Neural progenitor cell (in vitro differentiated cells): Measurements from ENCODE around the gene DCLRE1C. TPM values are rescaled to one million over a fixed set of nuclear protein-coding genes. Genes with fewer than 3 reads are reported as not detected.

Source experiments
- DNase-seq: peaks from one replicate; pipeline ENCODE4 v3.0.0-alpha.2; 2016; ENCODE audit warnings: low spot score
- H2AFZ ChIP-seq: fragments of 200-600 bp; sonication (generic); replicated peaks from 2 replicates; pipeline ENCODE4 v1.6.1; 2016; ENCODE audit warnings: antibody characterized with exemption
- H3F3A ChIP-seq: fragments of 200-600 bp; sonication (generic); 2 replicates; pipeline ENCODE4 v1.6.1; 2016; ENCODE audit warnings: antibody characterized with exemption, low read depth
- H3K27ac ChIP-seq: fragments of 200-600 bp; sonication (generic); 2 replicates; pipeline ENCODE4 v1.5.1; 2016; ENCODE audit warnings: mild to moderate bottlenecking
- H3K27me3 ChIP-seq: fragments of 200-600 bp; sonication (generic); 2 replicates; pipeline ENCODE4 v1.6.1; 2016; ENCODE audit warnings: mild to moderate bottlenecking, moderate library complexity
- H3K36me3 ChIP-seq: fragments of 200-600 bp; sonication (generic); 2 replicates; pipeline ENCODE4 v1.5.1; 2016
- H3K4me1 ChIP-seq: fragments of 200-600 bp; sonication (generic); 2 replicates; pipeline ENCODE4 v1.6.1; 2016; ENCODE audit warnings: mixed run types
- H3K4me2 ChIP-seq: fragments of 200-600 bp; sonication (generic); 2 replicates; pipeline ENCODE4 v1.6.1; 2016
- H3K4me3 ChIP-seq: fragments of 200-600 bp; sonication (generic); 2 replicates; pipeline ENCODE4 v1.5.1; 2016
- H3K79me2 ChIP-seq: fragments of 200-600 bp; sonication (generic); 2 replicates; pipeline ENCODE4 v1.6.1; 2016; ENCODE audit warnings: low read depth
- H3K9ac ChIP-seq: fragments of 200-600 bp; sonication (generic); 2 replicates; pipeline ENCODE4 v1.6.1; 2016
- H3K9me3 ChIP-seq: fragments of 200-600 bp; sonication (generic); 2 replicates; pipeline ENCODE4 v1.5.1; 2016; ENCODE audit warnings: low read depth
- H4K20me1 ChIP-seq: fragments of 200-600 bp; sonication (generic); 2 replicates; pipeline ENCODE4 v1.6.1; 2016; ENCODE audit warnings: low read depth
- H3K27ac Mint-ChIP-seq: 3 replicates; pipeline ENCODE4 v1.8.0; 2021; ENCODE audit warnings: mixed read lengths
- H3K27me3 Mint-ChIP-seq: 2 replicates; pipeline ENCODE4 v1.8.0; 2022; ENCODE audit warnings: low read depth, mild to moderate bottlenecking, inconsistent platforms, moderate library complexity, mixed read lengths; ENCODE audit not compliant: insufficient read depth
- H3K36me3 Mint-ChIP-seq: 3 replicates; pipeline ENCODE4 v1.8.0; 2021; ENCODE audit warnings: mixed read lengths
- H3K4me1 Mint-ChIP-seq: 3 replicates; pipeline ENCODE4 v1.8.0; 2021; ENCODE audit warnings: mixed read lengths
- H3K4me3 Mint-ChIP-seq: 3 replicates; pipeline ENCODE4 v1.8.0; 2021; ENCODE audit warnings: mild to moderate bottlenecking, moderate library complexity, mixed read lengths
- H3K9me3 Mint-ChIP-seq: 3 replicates; pipeline ENCODE4 v1.8.0; 2020; ENCODE audit warnings: mixed read lengths
- EZH2 ChIP-seq: fragments of 200-600 bp; sonication (generic); IDR thresholded peaks from 2 replicates; pipeline ENCODE4 v1.6.1; 2017; ENCODE audit warnings: antibody characterized with exemption, mild to moderate bottlenecking, moderate library complexity
- EZH2phosphoT487 ChIP-seq: fragments of 200-600 bp; sonication (generic); IDR thresholded peaks from 2 replicates; pipeline ENCODE4 v1.6.1; 2017; ENCODE audit warnings: antibody characterized with exemption
- total RNA-seq: library from RNA; depleted of rRNA; stranded (reverse); fragments of >200 nt; gene quantifications from 2 replicates; pipeline ENCODE4 v1.2.3, GENCODE V29; 2015; ENCODE audit warnings: low replicate concordance
- TF ChIP-seq, protein P1 (sequence below): fragments of 200-600 bp; sonication (generic); IDR thresholded peaks from 2 replicates; pipeline ENCODE4 v1.5.1; 2017; ENCODE audit warnings: antibody characterized with exemption, mild to moderate bottlenecking

The DCLRE1C gene
- total RNA-seq, 1 donor from 2014 or later: 4.5 TPM

GRCh38 chr10:14878266-14879123 lies 75.4 kb downstream of the DCLRE1C start, which contains the start of gene SUV39H2:
SUV39H2 (plus strand) TSS chr10:14878866; CDS start chr10:14878889, 23 bp downstream.
- H3K9me3 Mint-ChIP-seq: no peaks in the 10 kb centered on the region
- H3K4me1 Mint-ChIP-seq: peaks cover 30% of the 10 kb centered on the region
- peak within 1 kb of the TSS; percentile 89 for H3K4me2 ChIP-seq
- peak; percentile 98 for DNase-seq
- peaks cover 3% of the 10 kb centered on the region for H3K27me3 Mint-ChIP-seq
- peaks cover 23% of the 10 kb centered on the region for H3F3A ChIP-seq
- H3K4me3 ChIP-seq: peak within 1 kb of the TSS; percentile 95
- no peaks in the 10 kb centered on the region for H3K9me3 ChIP-seq
- H3K9ac ChIP-seq: peak within 1 kb of the TSS; percentile 96
- H3K4me3 Mint-ChIP-seq: peak within 1 kb of the TSS; percentile 98
- peak within 1 kb of the TSS; percentile 92 for H3K27ac ChIP-seq
- H3K36me3 Mint-ChIP-seq: peaks cover 11% of the 10 kb centered on the region
- H3K79me2 ChIP-seq: peaks cover 64% of the 10 kb centered on the region
- H2AFZ ChIP-seq: peak within 1 kb of the TSS; percentile 88
- H4K20me1 ChIP-seq: peaks cover 40% of the 10 kb centered on the region
- H3K4me1 ChIP-seq: peaks cover 20% of the 10 kb centered on the region
- H3K27ac Mint-ChIP-seq: peak within 1 kb of the TSS; percentile 89
- no peaks in the 10 kb centered on the region for H3K27me3 ChIP-seq
- TF ChIP-seq EZH2phosphoT487 (no peak), EZH2 (peak; percentile 52)
- TF ChIP-seq, protein P1, sequence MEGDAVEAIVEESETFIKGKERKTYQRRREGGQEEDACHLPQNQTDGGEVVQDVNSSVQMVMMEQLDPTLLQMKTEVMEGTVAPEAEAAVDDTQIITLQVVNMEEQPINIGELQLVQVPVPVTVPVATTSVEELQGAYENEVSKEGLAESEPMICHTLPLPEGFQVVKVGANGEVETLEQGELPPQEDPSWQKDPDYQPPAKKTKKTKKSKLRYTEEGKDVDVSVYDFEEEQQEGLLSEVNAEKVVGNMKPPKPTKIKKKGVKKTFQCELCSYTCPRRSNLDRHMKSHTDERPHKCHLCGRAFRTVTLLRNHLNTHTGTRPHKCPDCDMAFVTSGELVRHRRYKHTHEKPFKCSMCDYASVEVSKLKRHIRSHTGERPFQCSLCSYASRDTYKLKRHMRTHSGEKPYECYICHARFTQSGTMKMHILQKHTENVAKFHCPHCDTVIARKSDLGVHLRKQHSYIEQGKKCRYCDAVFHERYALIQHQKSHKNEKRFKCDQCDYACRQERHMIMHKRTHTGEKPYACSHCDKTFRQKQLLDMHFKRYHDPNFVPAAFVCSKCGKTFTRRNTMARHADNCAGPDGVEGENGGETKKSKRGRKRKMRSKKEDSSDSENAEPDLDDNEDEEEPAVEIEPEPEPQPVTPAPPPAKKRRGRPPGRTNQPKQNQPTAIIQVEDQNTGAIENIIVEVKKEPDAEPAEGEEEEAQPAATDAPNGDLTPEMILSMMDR: no peak
- H3K36me3 ChIP-seq: no peaks in the 10 kb centered on the region

DNA sequence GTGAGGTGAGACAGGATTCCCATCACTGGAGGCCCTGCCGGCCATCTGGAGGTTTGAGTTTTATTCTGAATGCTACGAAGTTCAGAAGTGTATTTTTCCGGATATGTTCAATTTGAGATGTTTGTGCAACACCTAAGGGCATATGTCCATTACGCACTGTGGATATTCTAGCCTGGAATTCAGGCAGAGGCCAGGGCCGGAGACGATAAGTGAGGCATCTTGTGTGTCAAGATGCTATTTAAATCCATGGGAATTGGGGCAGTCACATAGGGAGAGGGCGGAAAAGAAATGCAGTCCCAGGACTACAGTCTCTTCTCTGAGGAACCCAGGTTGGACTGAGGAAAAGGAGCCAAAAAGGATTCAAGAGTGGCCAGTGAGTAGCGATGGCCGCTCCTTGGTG lies 77.1 kb downstream of the DCLRE1C start:
- no peaks in the 10 kb centered on the region for H3K36me3 ChIP-seq
- H3K4me1 Mint-ChIP-seq: peaks cover 30% of the 10 kb centered on the region
- H3K27ac ChIP-seq: no peak overlapping the region
- peaks cover 47% of the 10 kb centered on the region for H3K79me2 ChIP-seq
- no peaks in the 10 kb centered on the region for H3K27me3 ChIP-seq
- TF ChIP-seq EZH2 (no peak), EZH2phosphoT487 (no peak)
- TF ChIP-seq, protein P1: no peak
- H3K27ac Mint-ChIP-seq: no peak overlapping the region
- H3K4me3 Mint-ChIP-seq: peak overlapping the region; percentile 96
- peaks cover 20% of the 10 kb centered on the region for H3K4me1 ChIP-seq
- peak overlapping the region; percentile 80 for H3K4me2 ChIP-seq
- H3K9me3 ChIP-seq: no peaks in the 10 kb centered on the region
- H3K4me3 ChIP-seq: no peak overlapping the region
- H3F3A ChIP-seq: peaks cover 23% of the 10 kb centered on the region
- peaks cover 3% of the 10 kb centered on the region for H3K27me3 Mint-ChIP-seq
- H3K9ac ChIP-seq: no peak overlapping the region
- no peak for DNase-seq
- peaks cover 1% of the 10 kb centered on the region for H3K36me3 Mint-ChIP-seq
- H4K20me1 ChIP-seq: peaks cover 24% of the 10 kb centered on the region
- H3K9me3 Mint-ChIP-seq: no peaks in the 10 kb centered on the region
- no peak overlapping the region for H2AFZ ChIP-seq

- H4K20me1 ChIP-seq: peaks cover 15% of the 10 kb centered on the region
- no peak overlapping the region for H3K4me2 ChIP-seq
These were observed 78.0 kb downstream of the DCLRE1C start for GRCh38 chr10:14875941-14876340.

More at GRCh38 chr10:14875941-14876340, 78.0 kb downstream of the DCLRE1C start:
- peaks cover 38% of the 10 kb centered on the region for H3K79me2 ChIP-seq
- Mint-ChIP-seq H3K27ac (no peak overlapping the region), H3K4me1 (peaks cover 28% of the 10 kb centered on the region), H3K4me3 (peak overlapping the region; percentile 27), H3K27me3 (peaks cover 3% of the 10 kb centered on the region), H3K9me3 (no peaks in the 10 kb centered on the region), H3K36me3 (no peaks in the 10 kb centered on the region)
- no peaks in the 10 kb centered on the region for H3K9me3 ChIP-seq
- peaks cover 19% of the 10 kb centered on the region for H3K4me1 ChIP-seq
- H3F3A ChIP-seq: peaks cover 23% of the 10 kb centered on the region
- peak overlapping the region; percentile 9 for H3K27ac ChIP-seq
- DNase-seq: no peak
- no peaks in the 10 kb centered on the region for H3K36me3 ChIP-seq
- no peak overlapping the region for H2AFZ ChIP-seq
- no peak overlapping the region for H3K4me3 ChIP-seq
- H3K27me3 ChIP-seq: no peaks in the 10 kb centered on the region
- H3K9ac ChIP-seq: no peak overlapping the region
- TF ChIP-seq EZH2phosphoT487 (no peak), EZH2 (no peak)
- TF ChIP-seq, protein P1: no peak
